Eye (tissue), 1 donor: ENCODE measurements around the gene UXT.
A peak's percentile ranks its signal among the peaks of the same experiment; 100 is the strongest.

Experiments
- DNase-seq: peaks from one replicate; pipeline ENCODE4 v3.0.0-alpha.2; 2015

UXT gene

GRCh38 chrX:47648376-47648775 is 10.6 kb downstream of the UXT start:
- no peak for DNase-seq

- DNase-seq, result no peak
These were observed 12.3 kb downstream of the UXT start for GRCh38 chrX:47646636-47647035.

GRCh38 chrX:47645530-47645929 is 13.4 kb downstream of the UXT start:
- DNase-seq, result no peak

- DNase-seq, result peak; percentile 41
These were observed 14.4 kb downstream of the UXT start for GRCh38 chrX:47644557-47645091.

GRCh38 chrX:47643926-47644325 is 15.1 kb downstream of the UXT start:
- DNase-seq, result no peak

GRCh38 chrX:47638816-47639215 is 20.2 kb downstream of the UXT start:
- no peak for DNase-seq

GRCh38 chrX:47637546-47638195 is 21.3 kb downstream of the UXT start:
- peak; percentile 52 for DNase-seq

- no peak for DNase-seq
These were observed 24.0 kb downstream of the UXT start for GRCh38 chrX:47634871-47635575.

- DNase-seq, result no peak
These were observed 25.0 kb downstream of the UXT start for GRCh38 chrX:47633689-47634590.

GRCh38 chrX:47632666-47633065 is 26.3 kb downstream of the UXT start:
- DNase-seq, result no peak

- no peak for DNase-seq
These were observed 27.3 kb downstream of the UXT start for GRCh38 chrX:47631676-47632075.

GRCh38 chrX:47629419-47630200 is 29.4 kb downstream of the UXT start, which contains the start of gene CFP:
TSS of gene CFP (minus strand) at chrX:47629930. CDS start at chrX:47629844, 86 bp downstream.
- no peak for DNase-seq

- DNase-seq, result no peak
These were observed 30.0 kb downstream of the UXT start for GRCh38 chrX:47628982-47629381.

GRCh38 chrX:47625365-47625764 is 33.6 kb downstream of the UXT start:
- DNase-seq, result no peak

GRCh38 chrX:47623540-47624027 is 35.4 kb downstream of the UXT start:
- DNase-seq, result peak; percentile 89

GRCh38 chrX:47621851-47622250 is 37.1 kb downstream of the UXT start:
- no peak for DNase-seq

- no peak for DNase-seq
These were observed 38.7 kb downstream of the UXT start for GRCh38 chrX:47620303-47620685.

- peak; percentile 89 for DNase-seq
These were observed 39.3 kb downstream of the UXT start, which contains the start of gene SYN1 for GRCh38 chrX:47619486-47620302. TSS of gene SYN1 (minus strand) at chrX:47619857. CDS start at chrX:47619728, 129 bp downstream.

GRCh38 chrX:47618923-47619485 is 40.0 kb downstream of the UXT start:
- DNase-seq, result no peak

- DNase-seq, result no peak
These were observed 44.4 kb downstream of the UXT start for GRCh38 chrX:47614618-47615017.

GRCh38 chrX:47613082-47613481 is 45.9 kb downstream of the UXT start:
- no peak for DNase-seq
